Smooth muscle cell (in vitro differentiated cells): Measurements from ENCODE around the gene SH3BP5. TPM values are rescaled to one million over a fixed set of nuclear protein-coding genes. Genes with fewer than 3 reads are reported as not detected.

Experiments used
- DNase-seq: peaks from one replicate; lab custom pipeline; 2025; ENCODE audit not compliant: unreplicated experiment; lab: John Stamatoyannopoulos, UW
- H2AFZ ChIP-seq: fragments of 200-600 bp; sonication (generic); 2 replicates; pipeline ENCODE4 v1.6.0; 2016; ENCODE audit warnings: antibody characterized with exemption, low read depth, mild to moderate bottlenecking
- H3F3A ChIP-seq: fragments of 200-600 bp; sonication (generic); 2 replicates; pipeline ENCODE4 v1.6.0; 2017; ENCODE audit warnings: antibody characterized with exemption, low read depth
- H3K27ac ChIP-seq: fragments of 200-600 bp; sonication (generic); 2 replicates; pipeline ENCODE4 v1.5.1; 2016; ENCODE audit warnings: low read depth, mild to moderate bottlenecking
- H3K27me3 ChIP-seq: fragments of 200-600 bp; sonication (generic); 2 replicates; pipeline ENCODE4 v1.6.1; 2016; ENCODE audit warnings: low read depth, mild to moderate bottlenecking
- H3K36me3 ChIP-seq: fragments of 200-600 bp; sonication (generic); 2 replicates; pipeline ENCODE4 v1.5.1; 2016; ENCODE audit warnings: low read depth
- H3K4me1 ChIP-seq: fragments of 200-600 bp; sonication (generic); 2 replicates; pipeline ENCODE4 v1.5.1; 2016; ENCODE audit warnings: low read depth
- H3K4me2 ChIP-seq: fragments of 200-600 bp; sonication (generic); 2 replicates; pipeline ENCODE4 v1.6.0; 2016; ENCODE audit warnings: mild to moderate bottlenecking
- H3K4me3 ChIP-seq: fragments of 200-600 bp; sonication (generic); 2 replicates; pipeline ENCODE4 v1.5.1; 2016; ENCODE audit warnings: mild to moderate bottlenecking
- H3K79me2 ChIP-seq: fragments of 200-600 bp; sonication (generic); 2 replicates; pipeline ENCODE4 v1.6.0; 2016; ENCODE audit warnings: low read depth, mild to moderate bottlenecking
- H3K9ac ChIP-seq: fragments of 200-600 bp; sonication (generic); 2 replicates; pipeline ENCODE4 v1.6.0; 2016; ENCODE audit warnings: low read depth
- H3K9me3 ChIP-seq: fragments of 200-600 bp; sonication (generic); replicated peaks from 2 replicates; pipeline ENCODE4 v1.5.1; 2016; ENCODE audit warnings: low read depth
- H4K20me1 ChIP-seq: fragments of 200-600 bp; sonication (generic); 2 replicates; pipeline ENCODE4 v1.6.0; 2016; ENCODE audit warnings: low read depth
- WGBS: methylation state at CpG from one replicate; pipeline ENCODE4 v1.1.7; 2016; ENCODE audit warnings: low lambda C conversion rate; 5-methylcytosine and 5-hydroxymethylcytosine counted together
- polyA plus RNA-seq: library from polyadenylated mRNA; unstranded; fragments of >200 nt; fragmentation: Nextera tagmentation; extraction: Ambion mirVana; gene quantifications from 2 replicates; pipeline ENCODE4 v1.2.1, GENCODE V29; 2016
- total RNA-seq: library from RNA; depleted of rRNA; stranded (reverse); fragments of >200 nt; gene quantifications from 2 replicates; pipeline ENCODE4 v1.2.3, GENCODE V29; 2014
- TF ChIP-seq, protein P1 (sequence below): fragments of 200-600 bp; sonication (generic); IDR thresholded peaks from 2 replicates; pipeline ENCODE4 v1.5.1; 2017; ENCODE audit warnings: borderline replicate concordance, mild to moderate bottlenecking, antibody characterized with exemption; ENCODE audit not compliant: insufficient read depth, poor library complexity, severe bottlenecking

Gene SH3BP5
- total and polyA plus RNA-seq, 2 experiments from 2014 or later: 10.7 to 12.7 TPM

DNA sequence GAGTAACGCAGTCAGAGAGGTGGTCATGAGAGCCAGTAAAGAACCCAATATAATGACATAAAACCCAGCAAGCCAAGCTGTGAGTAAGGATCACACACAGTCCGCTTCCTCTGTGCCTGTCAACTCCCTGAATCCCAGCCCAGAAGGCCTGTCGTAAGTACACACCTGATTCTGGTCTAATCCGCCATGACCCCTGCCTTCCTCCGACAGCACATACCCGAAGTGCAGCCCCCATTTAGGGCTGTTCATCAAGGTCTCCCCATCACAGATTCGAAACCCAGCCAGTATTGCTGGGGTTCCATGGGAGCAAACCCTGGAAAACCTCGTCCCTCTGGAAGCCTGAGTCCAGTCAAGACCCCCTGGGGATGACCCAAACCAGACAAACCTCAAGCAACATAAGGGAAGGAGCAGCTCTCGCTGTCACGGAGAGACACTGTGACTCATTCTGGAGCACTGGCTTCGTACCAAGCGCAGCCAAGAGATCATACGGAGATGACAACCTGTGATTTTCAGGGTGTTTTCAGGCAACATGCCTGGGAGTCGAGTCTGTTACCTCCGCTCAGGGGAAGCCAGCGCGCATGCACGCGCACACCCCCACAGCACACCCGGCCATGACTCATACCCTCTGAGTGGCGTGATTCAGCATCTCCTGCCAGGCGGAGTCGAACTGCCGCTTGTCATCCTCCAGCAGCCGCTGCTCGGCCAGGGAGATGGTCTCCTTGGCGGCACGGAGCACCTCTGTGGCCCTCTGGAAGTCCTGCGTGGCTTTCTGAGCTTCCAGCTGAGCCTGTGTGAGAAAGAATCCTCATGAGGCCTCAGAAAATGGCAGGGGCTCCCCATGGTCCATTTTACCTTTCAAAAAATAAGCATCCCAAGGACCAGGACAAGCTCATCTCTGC lies 63.0 kb downstream of the SH3BP5 start:
- TF ChIP-seq, protein P1, sequence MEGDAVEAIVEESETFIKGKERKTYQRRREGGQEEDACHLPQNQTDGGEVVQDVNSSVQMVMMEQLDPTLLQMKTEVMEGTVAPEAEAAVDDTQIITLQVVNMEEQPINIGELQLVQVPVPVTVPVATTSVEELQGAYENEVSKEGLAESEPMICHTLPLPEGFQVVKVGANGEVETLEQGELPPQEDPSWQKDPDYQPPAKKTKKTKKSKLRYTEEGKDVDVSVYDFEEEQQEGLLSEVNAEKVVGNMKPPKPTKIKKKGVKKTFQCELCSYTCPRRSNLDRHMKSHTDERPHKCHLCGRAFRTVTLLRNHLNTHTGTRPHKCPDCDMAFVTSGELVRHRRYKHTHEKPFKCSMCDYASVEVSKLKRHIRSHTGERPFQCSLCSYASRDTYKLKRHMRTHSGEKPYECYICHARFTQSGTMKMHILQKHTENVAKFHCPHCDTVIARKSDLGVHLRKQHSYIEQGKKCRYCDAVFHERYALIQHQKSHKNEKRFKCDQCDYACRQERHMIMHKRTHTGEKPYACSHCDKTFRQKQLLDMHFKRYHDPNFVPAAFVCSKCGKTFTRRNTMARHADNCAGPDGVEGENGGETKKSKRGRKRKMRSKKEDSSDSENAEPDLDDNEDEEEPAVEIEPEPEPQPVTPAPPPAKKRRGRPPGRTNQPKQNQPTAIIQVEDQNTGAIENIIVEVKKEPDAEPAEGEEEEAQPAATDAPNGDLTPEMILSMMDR: no peak
- no peaks in the 10 kb centered on the region for H3K4me1 ChIP-seq
- H3K27me3 ChIP-seq: no peaks in the 10 kb centered on the region
- H3K27ac ChIP-seq: peak overlapping the region; percentile 98
- DNase-seq: peak; percentile 68
- peaks cover 11% of the 10 kb centered on the region for H3F3A ChIP-seq
- peak overlapping the region; percentile 28 for H2AFZ ChIP-seq
- peak overlapping the region; percentile 76 for H3K4me2 ChIP-seq
- 30% methylated on average over 29 of the region's 29 CpGs for WGBS
- no peak overlapping the region for H3K4me3 ChIP-seq
- no peaks in the 10 kb centered on the region for H4K20me1 ChIP-seq
- peak overlapping the region; percentile 88 for H3K9ac ChIP-seq
- H3K79me2 ChIP-seq: peaks cover 10% of the 10 kb centered on the region
- H3K9me3 ChIP-seq: no peaks in the 10 kb centered on the region
- H3K36me3 ChIP-seq: no peaks in the 10 kb centered on the region

GRCh38 chr3:15268033-15268631 lies 64.3 kb downstream of the SH3BP5 start:
- TF ChIP-seq, protein P1: peak; percentile 95
- no peak overlapping the region for H3K9ac ChIP-seq
- DNase-seq: peak; percentile 38
- no peaks in the 10 kb centered on the region for H3K4me1 ChIP-seq
- H3K4me2 ChIP-seq: no peak overlapping the region
- H3K4me3 ChIP-seq: no peak overlapping the region
- H3K79me2 ChIP-seq: peaks cover 8% of the 10 kb centered on the region
- H2AFZ ChIP-seq: no peak overlapping the region
- H3K9me3 ChIP-seq: no peaks in the 10 kb centered on the region
- no peaks in the 10 kb centered on the region for H3K36me3 ChIP-seq
- WGBS: 38% methylated on average over 15 of the region's 15 CpGs
- peaks cover 11% of the 10 kb centered on the region for H3F3A ChIP-seq
- H3K27me3 ChIP-seq: no peaks in the 10 kb centered on the region
- H3K27ac ChIP-seq: peak overlapping the region; percentile 98
- H4K20me1 ChIP-seq: no peaks in the 10 kb centered on the region

GRCh38 chr3:15267502-15267901 lies 64.9 kb downstream of the SH3BP5 start:
- no peaks in the 10 kb centered on the region for H3K4me1 ChIP-seq
- H3K79me2 ChIP-seq: peaks cover 10% of the 10 kb centered on the region
- H3K4me3 ChIP-seq: no peak overlapping the region
- DNase-seq: no peak
- no peak overlapping the region for H3K4me2 ChIP-seq
- H2AFZ ChIP-seq: no peak overlapping the region
- no peak overlapping the region for H3K9ac ChIP-seq
- WGBS: 82% methylated on average over 3 of the region's 3 CpGs
- H3K9me3 ChIP-seq: no peaks in the 10 kb centered on the region
- H4K20me1 ChIP-seq: no peaks in the 10 kb centered on the region
- H3K27ac ChIP-seq: no peak overlapping the region
- TF ChIP-seq, protein P1: no peak
- peaks cover 11% of the 10 kb centered on the region for H3F3A ChIP-seq
- H3K36me3 ChIP-seq: no peaks in the 10 kb centered on the region
- H3K27me3 ChIP-seq: no peaks in the 10 kb centered on the region
